GM12878 (cell line): Measurements from ENCODE around the gene SLC38A8. TPM values are rescaled to one million over a fixed set of nuclear protein-coding genes. Genes with fewer than 3 reads are reported as not detected.

Source experiments
- ATAC-seq: fragments of 200-7000 bp; cut with Tn5 transposase; 3 replicates; pipeline ENCODE4 v1.9.1; 2020; ENCODE audit warnings: mild to moderate bottlenecking, moderate library complexity
- BruUV-seq: library from RNA; stranded (reverse); fragments of 400-500 nt; replicated peaks from 2 replicates; lab custom pipeline; 2021; lab: Mats Ljungman, UMichigan
- CTCF ChIA-PET: fragments of 300-600 bp; sonication (Branson Sonifier 250); formaldehyde crosslinking; extraction: SDS; loops from one replicate; lab custom pipeline; 2021; ENCODE audit warnings: inconsistent platforms; lab: Yijun Ruan, JAX
- POLR2A ChIA-PET: fragments of 350-600 bp; formaldehyde crosslinking; extraction: SDS; loops from one replicate; lab custom pipeline; 2021; ENCODE audit warnings: inconsistent platforms; lab: Charles Lee
- RAD21 ChIA-PET: fragments of 300-600 bp; sonication (Branson Sonifier 250); formaldehyde crosslinking; loops from one replicate; lab custom pipeline; 2023; ENCODE audit warnings: antibody characterized with exemption; ENCODE audit not compliant: unreplicated experiment; lab: Charles Lee
- SMC1A ChIA-PET: fragments of 300-600 bp; sonication (Branson Sonifier 250); formaldehyde crosslinking; loops from one replicate; lab custom pipeline; 2023; ENCODE audit not compliant: unreplicated experiment, uncharacterized antibody; lab: Charles Lee
- DNase-seq: peaks from one replicate; pipeline ENCODE4 v3.0.0-alpha.2; 2011; ENCODE audit warnings: low read depth, low spot score
- FAIRE-seq: peaks from 3 replicates; lab custom pipeline; 2011; peaks lifted over from hg19 to GRCh38; lab: Jason Lieb, UNC
- H2AFZ ChIP-seq: 2 replicates; pipeline ENCODE4 v1.6.0; 2011; ENCODE audit warnings: low read depth, low read length, control low read depth; ENCODE audit not compliant: control insufficient read depth
- H3K27ac ChIP-seq: 2 replicates; pipeline ENCODE4 v1.5.1; 2011; ENCODE audit warnings: control low read depth; ENCODE audit not compliant: control insufficient read depth, insufficient read depth
- H3K27me3 ChIP-seq, 2 experiments: replicated peaks in 1 of 2; 2 replicates each; pipeline versions ENCODE4 v1.6.0 to v1.6.1; 2011; ENCODE audit warnings: low read length in 1 of 2; ENCODE audit not compliant: control insufficient read depth in 2 of 2, insufficient read depth in 2 of 2
- H3K36me3 ChIP-seq, 2 experiments: 2 replicates each; pipeline ENCODE4 v1.5.1; 2011; ENCODE audit warnings: low read length in 1 of 2; ENCODE audit not compliant: control insufficient read depth in 2 of 2, insufficient read depth in 2 of 2
- H3K4me1 ChIP-seq: 2 replicates; pipeline ENCODE4 v1.6.1; 2011; ENCODE audit warnings: mild to moderate bottlenecking, low read length, moderate library complexity, mixed read lengths; ENCODE audit not compliant: control insufficient read depth, insufficient read depth
- H3K4me2 ChIP-seq: 2 replicates; pipeline ENCODE4 v1.6.0; 2011; ENCODE audit warnings: control low read depth; ENCODE audit not compliant: control insufficient read depth, insufficient read depth
- H3K4me3 ChIP-seq: fragments of 200-600 bp; sonication (generic); 2 replicates; pipeline ENCODE4 v1.5.1; 2016
- H3K79me2 ChIP-seq: 2 replicates; pipeline ENCODE4 v1.6.0; 2011; ENCODE audit warnings: low read length; ENCODE audit not compliant: control insufficient read depth, insufficient read depth
- H3K9ac ChIP-seq: 2 replicates; pipeline ENCODE4 v1.8.0; 2011; ENCODE audit warnings: low read length, control low read depth, mixed read lengths; ENCODE audit not compliant: control insufficient read depth, insufficient read depth
- H3K9me3 ChIP-seq: replicated peaks from 3 replicates; pipeline ENCODE4 v1.5.1; 2011; ENCODE audit warnings: mild to moderate bottlenecking, low read length; ENCODE audit not compliant: control insufficient read depth, insufficient read depth
- H4K20me1 ChIP-seq: 2 replicates; pipeline ENCODE4 v1.6.0; 2011; ENCODE audit not compliant: control insufficient read depth, insufficient read depth
- CHD4 ChIP-seq: fragments of 200-600 bp; sonication (generic); IDR thresholded peaks from 2 replicates; pipeline ENCODE4 v1.6.1; 2016; ENCODE audit warnings: mild to moderate bottlenecking
- ELK1 ChIP-seq: IDR thresholded peaks from 2 replicates; pipeline ENCODE4 v1.6.1; 2012; ENCODE audit warnings: low read depth, low read length, improper control_type of control experiment
- HDAC6 ChIP-seq: fragments of 200-600 bp; sonication (generic); IDR thresholded peaks from one replicate; pipeline ENCODE4 v1.8.0; 2017; ENCODE audit warnings: antibody characterized with exemption; ENCODE audit not compliant: unreplicated experiment
- IKZF1 ChIP-seq: fragments of 450-650 bp; conservative IDR thresholded peaks from 2 replicates; pipeline ENCODE4 v1.6.1; 2017; ENCODE audit warnings: antibody characterized with exemption, mild to moderate bottlenecking
- IRF3 ChIP-seq: fragments of 450-650 bp; IDR thresholded peaks from 2 replicates; pipeline ENCODE4 v1.6.1; 2014; ENCODE audit warnings: mild to moderate bottlenecking
- JUNB ChIP-seq: IDR thresholded peaks from 2 replicates; pipeline ENCODE4 v1.6.1; 2016; ENCODE audit warnings: antibody characterized with exemption, mild to moderate bottlenecking
- RUNX3 ChIP-seq: IDR thresholded peaks from 2 replicates; pipeline ENCODE4 v1.6.1; 2012; ENCODE audit warnings: low read length, inconsistent platforms
- ZBTB33 ChIP-seq: fragments of 450-650 bp; IDR thresholded peaks from 2 replicates; pipeline ENCODE4 v1.6.1; 2017; ENCODE audit warnings: mild to moderate bottlenecking
- WGBS: methylation state at CpG from one replicate; pipeline ENCODE4 v1.1.6; 2016; ENCODE audit warnings: low lambda C conversion rate; ENCODE audit not compliant: insufficient replicate concordance, insufficient coverage; ENCODE audit errors: missing lambda C conversion rate; 5-methylcytosine and 5-hydroxymethylcytosine counted together
- in situ Hi-C: fragments of 300-500 bp; cut with MboI; formaldehyde crosslinking; loops from 9 replicates; pipeline ENCODE4 v1.14.3; 2018; ENCODE audit warnings: mixed read lengths
- intact Hi-C: fragments of 100-400 bp; cut with micrococcal nuclease; formaldehyde crosslinking; loops from one replicate; pipeline ENCODE4 v1.14.2; 2022; ENCODE audit not compliant: unreplicated experiment
- polyA plus RNA-seq, 11 experiments: library from polyadenylated mRNA; depleted of rRNA in 4 of 11; unstranded in 6 of 11; stranded (reverse) in 5 of 11; fragments of >200 nt; fragmentation: Nextera tagmentation in 4 of 11; fragmentation: Illumina TruSeq in 1 of 11; extraction: Ambion mirVana in 4 of 11; extraction: Trizol in 1 of 11; gene quantifications; 1 replicate in 1 of 11; 2 replicates in 10 of 11; pipeline versions ENCODE4 v1.2.1 to v1.2.3, GENCODE V29; 2011 to 2016; ENCODE audit warnings: inconsistent platforms in 2 of 11, missing spikeins in 2 of 11, low read depth in 1 of 11
- total RNA-seq, 4 experiments: library from RNA; depleted of rRNA in 3 of 4; stranded (reverse); fragments of >200 nt in 3 of 4; fragmentation: Illumina TruSeq in 1 of 4; extraction: Trizol in 1 of 4; gene quantifications; 2 replicates each; pipeline versions ENCODE4 v1.2.1 to v1.2.3, GENCODE V29; 2013 to 2021

Gene SLC38A8
- total and polyA plus RNA-seq, 10 of the 15 experiments (the other 5 are each of a cell fraction or from before 2014, with no cell fraction given) = not detected

- H2AFZ ChIP-seq = no peak overlapping the region
- intact Hi-C loops (no loop called here), in situ Hi-C loops (no loop called here)
- TF ChIP-seq CHD4 (no peak), IRF3 (no peak), ELK1 (no peak), HDAC6 (no peak), IKZF1 (no peak), JUNB (no peak), ZBTB33 (no peak), RUNX3 (no peak)
- FAIRE-seq = no peak
- peaks cover 0 to 2% of the 10 kb centered on the region in 2 experiments; a peak in 1 of 4 replicates for H3K27me3 ChIP-seq
- H3K79me2 ChIP-seq = no peaks in the 10 kb centered on the region
- no peaks in the 10 kb centered on the region for H4K20me1 ChIP-seq
- DNase-seq = no peak
- RAD21 ChIA-PET = no interaction called here
- H3K4me1 ChIP-seq = no peaks in the 10 kb centered on the region
- H3K4me3 ChIP-seq = no peak overlapping the region
- BruUV-seq = no TSS peak
- ATAC-seq = no peak
- H3K9me3 ChIP-seq = no peaks in the 10 kb centered on the region
- no peak overlapping the region for H3K27ac ChIP-seq
- no peak overlapping the region for H3K9ac ChIP-seq
- SMC1A ChIA-PET = no interaction called here
- no peaks in the 10 kb centered on the region for H3K36me3 ChIP-seq
- POLR2A ChIA-PET = no interaction called here
- WGBS = 32% methylated on average over 8 of the region's 8 CpGs
- no peak overlapping the region for H3K4me2 ChIP-seq
- CTCF ChIA-PET = interaction anchor here (0.6 kb wide), 1 partner anchor 73 kb away, joined by 3 read pairs; no protein-coding TSS in a partner anchor
Observed at GRCh38 chr16:83989300-83989699, 53.3 kb downstream of the SLC38A8 start.
